Upper lobe of right lung (tissue), 1 donor: ENCODE data around the gene TMEM163. TPM values are rescaled to one million over a fixed set of nuclear protein-coding genes. Genes with fewer than 3 reads are reported as not detected.

Experiments used
- ATAC-seq: fragments of 200-7000 bp; cut with Tn5 transposase; one replicate; pipeline ENCODE4 v1.9.1; 2020; ENCODE audit warnings: mild to moderate bottlenecking, moderate library complexity
- DNase-seq: peaks from one replicate; pipeline ENCODE4 v3.0.0-alpha.2; 2020
- H3K27ac ChIP-seq: fragments of 200-600 bp; one replicate; pipeline ENCODE4 v1.8.0; 2022
- H3K27me3 ChIP-seq: fragments of 200-600 bp; one replicate; pipeline ENCODE4 v1.8.0; 2022; ENCODE audit warnings: mild to moderate bottlenecking
- H3K36me3 ChIP-seq: fragments of 200-600 bp; one replicate; pipeline ENCODE4 v1.8.0; 2022
- H3K4me1 ChIP-seq: fragments of 200-600 bp; one replicate; pipeline ENCODE4 v1.8.0; 2022
- H3K4me3 ChIP-seq: fragments of 200-600 bp; one replicate; pipeline ENCODE4 v1.8.0; 2022; ENCODE audit warnings: mild to moderate bottlenecking
- H3K9me3 ChIP-seq: fragments of 200-600 bp; one replicate; pipeline ENCODE4 v1.8.0; 2022
- intact Hi-C: fragments of 100-400 bp; cut with DNase I; formaldehyde crosslinking; loops from one replicate; pipeline ENCODE4 v1.11.0; 2022
- total RNA-seq: library from RNA; stranded (reverse); fragmentation: NEBNext Ultra II Directional; extraction: Animal tissue kit (Norgen Biotek cat#: 25700); gene quantifications from one replicate; pipeline ENCODE4 v1.2.1, GENCODE V29; 2021
- TF ChIP-seq, protein P1 (sequence below): fragments of 200-600 bp; IDR thresholded peaks from one replicate; pipeline ENCODE4 v1.8.0; 2022; ENCODE audit warnings: antibody characterized with exemption
- donor health status: DM: no; HTN: yes; CAD: no; lungs with severe emphysema.

Gene TMEM163
- total RNA-seq, 1 donor from 2014 or later = 34.6 TPM

DNA sequence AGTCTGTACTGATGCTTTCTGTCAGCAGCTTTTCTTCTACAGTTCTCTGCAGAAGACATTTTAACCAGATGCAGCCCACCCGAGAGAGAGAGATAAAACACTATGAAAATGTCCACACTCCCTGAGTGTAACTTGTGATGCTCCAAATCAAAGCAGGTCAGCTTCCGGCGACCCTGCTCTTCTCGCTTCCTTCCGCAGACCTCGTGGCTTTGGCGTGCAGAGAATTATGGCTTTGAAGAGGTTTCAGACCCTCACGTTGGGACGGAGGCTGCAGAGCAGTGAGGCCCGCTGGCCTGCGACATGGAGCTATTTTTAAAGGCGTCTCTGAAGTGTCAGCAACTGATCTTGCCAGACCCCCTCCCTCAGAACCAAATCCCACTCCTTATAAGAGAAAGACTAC is 41.8 kb downstream of the TMEM163 start:
- intact Hi-C loops = no loop called here
- ATAC-seq (no peak), DNase-seq (no peak)
- Histone ChIP-seq H3K4me3 (no peak overlapping the region), H3K27me3 (no peaks in the 10 kb centered on the region), H3K9me3 (no peaks in the 10 kb centered on the region), H3K36me3 (no peaks in the 10 kb centered on the region), H3K27ac (no peak overlapping the region), H3K4me1 (no peaks in the 10 kb centered on the region)
- TF ChIP-seq, protein P1, sequence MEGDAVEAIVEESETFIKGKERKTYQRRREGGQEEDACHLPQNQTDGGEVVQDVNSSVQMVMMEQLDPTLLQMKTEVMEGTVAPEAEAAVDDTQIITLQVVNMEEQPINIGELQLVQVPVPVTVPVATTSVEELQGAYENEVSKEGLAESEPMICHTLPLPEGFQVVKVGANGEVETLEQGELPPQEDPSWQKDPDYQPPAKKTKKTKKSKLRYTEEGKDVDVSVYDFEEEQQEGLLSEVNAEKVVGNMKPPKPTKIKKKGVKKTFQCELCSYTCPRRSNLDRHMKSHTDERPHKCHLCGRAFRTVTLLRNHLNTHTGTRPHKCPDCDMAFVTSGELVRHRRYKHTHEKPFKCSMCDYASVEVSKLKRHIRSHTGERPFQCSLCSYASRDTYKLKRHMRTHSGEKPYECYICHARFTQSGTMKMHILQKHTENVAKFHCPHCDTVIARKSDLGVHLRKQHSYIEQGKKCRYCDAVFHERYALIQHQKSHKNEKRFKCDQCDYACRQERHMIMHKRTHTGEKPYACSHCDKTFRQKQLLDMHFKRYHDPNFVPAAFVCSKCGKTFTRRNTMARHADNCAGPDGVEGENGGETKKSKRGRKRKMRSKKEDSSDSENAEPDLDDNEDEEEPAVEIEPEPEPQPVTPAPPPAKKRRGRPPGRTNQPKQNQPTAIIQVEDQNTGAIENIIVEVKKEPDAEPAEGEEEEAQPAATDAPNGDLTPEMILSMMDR = no peak

DNA sequence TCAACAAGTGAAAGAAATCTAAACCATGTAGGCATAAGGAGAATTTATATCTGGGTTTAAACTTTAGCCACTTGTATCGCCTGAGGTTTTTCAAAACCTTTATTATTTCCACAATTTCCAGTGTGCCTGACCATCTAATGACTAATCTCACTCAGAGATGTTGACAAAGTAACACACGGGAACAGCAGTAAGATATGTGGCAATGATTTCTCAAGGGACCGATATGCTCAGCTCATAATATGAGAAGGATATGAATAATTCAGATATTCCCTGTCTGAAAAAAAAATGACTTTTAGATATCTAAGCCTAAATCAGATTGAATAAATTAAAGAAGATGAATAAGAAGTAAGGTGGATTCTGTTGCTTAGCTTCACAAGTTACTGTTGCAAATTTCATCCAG is 43.5 kb downstream of the TMEM163 start:
- Histone ChIP-seq H3K4me1 (no peaks in the 10 kb centered on the region), H3K9me3 (no peaks in the 10 kb centered on the region), H3K27me3 (no peaks in the 10 kb centered on the region), H3K4me3 (no peak overlapping the region), H3K27ac (peak overlapping the region; percentile 15), H3K36me3 (no peaks in the 10 kb centered on the region)
- TF ChIP-seq, protein P1 = no peak
- no peak for DNase-seq
- ATAC-seq = peak; percentile 20
- intact Hi-C loops = no loop called here

DNA sequence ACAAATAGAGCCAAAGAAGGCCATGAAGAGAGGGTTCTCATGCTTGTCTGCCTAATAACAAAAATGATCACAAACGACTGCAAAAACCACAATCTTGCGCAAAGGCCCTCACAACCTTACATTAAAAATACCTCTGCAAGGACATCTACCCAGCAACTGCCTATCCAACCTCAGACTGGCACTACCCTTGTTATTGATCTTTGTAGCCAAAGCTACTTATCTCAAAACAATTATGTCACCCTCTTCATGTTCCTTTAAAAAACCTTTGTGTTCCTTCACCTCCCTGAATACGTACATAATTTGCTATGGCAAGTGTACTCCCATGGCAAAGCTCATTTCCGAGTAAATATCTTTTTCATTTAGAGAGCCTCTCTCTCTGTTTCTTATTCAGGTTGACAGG is 44.1 kb downstream of the TMEM163 start:
- DNase-seq (no peak), ATAC-seq (no peak)
- TF ChIP-seq, protein P1 = no peak
- Histone ChIP-seq H3K36me3 (no peaks in the 10 kb centered on the region), H3K4me1 (no peaks in the 10 kb centered on the region), H3K4me3 (no peak overlapping the region), H3K27me3 (no peaks in the 10 kb centered on the region), H3K9me3 (no peaks in the 10 kb centered on the region), H3K27ac (peak overlapping the region; percentile 15)
- intact Hi-C loops = no loop called here

DNA sequence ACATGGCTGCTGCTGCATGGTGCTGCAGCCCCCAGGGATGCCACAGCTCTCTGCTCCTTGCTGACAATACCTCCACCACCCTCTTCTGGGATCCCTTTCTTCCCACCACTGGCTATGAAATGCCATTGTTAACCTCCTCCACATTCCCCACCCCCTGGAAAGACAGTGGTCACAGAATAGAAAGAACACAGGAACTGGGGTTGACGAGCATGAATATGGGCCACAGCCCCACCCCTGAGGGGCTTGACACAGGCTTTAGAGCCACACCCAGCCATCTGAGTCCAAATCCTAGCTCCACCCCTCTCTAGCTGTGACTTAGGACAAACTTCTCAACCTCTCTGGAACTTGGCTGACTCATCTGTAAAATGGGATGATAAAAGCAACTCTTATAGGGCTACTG is 47.3 kb downstream of the TMEM163 start:
- DNase-seq (no peak), ATAC-seq (no peak)
- Histone ChIP-seq H3K27ac (peak overlapping the region; percentile 67), H3K27me3 (no peaks in the 10 kb centered on the region), H3K36me3 (no peaks in the 10 kb centered on the region), H3K9me3 (no peaks in the 10 kb centered on the region), H3K4me3 (no peak overlapping the region), H3K4me1 (peaks cover 7% of the 10 kb centered on the region)
- intact Hi-C loops = no loop called here
- TF ChIP-seq, protein P1 = no peak

DNA sequence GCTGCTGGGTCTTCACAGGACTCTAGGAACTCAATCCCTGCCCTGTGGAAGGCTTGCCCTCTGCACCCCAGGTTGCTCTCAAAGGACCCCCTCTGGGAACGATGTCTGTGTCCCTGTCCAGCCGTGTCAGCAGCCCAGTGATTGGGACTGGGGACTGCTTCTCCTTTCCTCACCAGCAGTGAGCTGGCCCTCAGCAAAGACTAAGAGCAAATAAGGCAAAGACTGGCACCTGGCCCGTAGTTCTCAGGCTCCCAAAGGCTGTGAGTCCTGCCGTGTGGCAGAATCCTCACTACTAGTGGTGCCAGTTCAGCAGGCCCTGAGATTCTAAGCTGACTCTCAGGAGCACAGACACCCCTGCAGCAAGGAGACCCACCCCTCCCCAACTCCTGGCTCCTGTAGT is 47.8 kb downstream of the TMEM163 start:
- Histone ChIP-seq H3K4me3 (no peak overlapping the region), H3K27me3 (no peaks in the 10 kb centered on the region), H3K27ac (peak overlapping the region; percentile 67), H3K9me3 (no peaks in the 10 kb centered on the region), H3K4me1 (peaks cover 7% of the 10 kb centered on the region), H3K36me3 (no peaks in the 10 kb centered on the region)
- intact Hi-C loops = no loop called here
- ATAC-seq (peak; percentile 73), DNase-seq (peak; percentile 82)
- TF ChIP-seq, protein P1 = no peak
